ENCODE results near the gene CROCC.

GRCh38 chr1:16992102-16992501 lies 70.4 kb downstream of the CROCC start:
- TF ChIP-seq EZH2 (IDR thresholded peaks at IDR 0.05; ENCODE audit: borderline replicate concordance, low read depth, low read length), result no peak
- no peak for TF ChIP-seq FOXA1 (IDR thresholded peaks at IDR 0.05; ENCODE audit: borderline replicate concordance)
- TF ChIP-seq JUND (IDR thresholded peaks at IDR 0.05; ENCODE audit: borderline replicate concordance, low read depth, low read length), result no peak
- no peak for TF ChIP-seq JUND (tag; IDR thresholded peaks at IDR 0.05; ENCODE audit: borderline replicate concordance, low read depth, low read length)
